Measurements from ENCODE around the gene MRC1. TPM values are rescaled to one million over a fixed set of nuclear protein-coding genes. Genes with fewer than 3 reads are reported as not detected.

The MRC1 gene
- total and polyA plus RNA-seq, 3 donors from 2014 or later: 17.3 to 29.5 (median 20.4) TPM

GRCh38 chr10:17781856-17782255, 27.3 kb upstream of the MRC1 start:
- TF ChIP-seq CTCF (IDR thresholded peaks at IDR 0.05) (no peak), POLR2A (IDR thresholded peaks at IDR 0.05) (no peak)
- WGBS, 2 donors: 75 to 94% methylated on average over 2 of the region's 2 CpGs

GRCh38 chr10:17782921-17783665, 26.1 kb upstream of the MRC1 start:
- H3K4me3 ChIP-seq: no peak overlapping the region
- H3K4me1 ChIP-seq: no peaks in the 10 kb centered on the region
- intact Hi-C loops (cut with DNase I; ENCODE audit: low total_unique reads): no loop called here
- H3K36me3 ChIP-seq (ENCODE audit: low read depth, missing control alignments): no peaks in the 10 kb centered on the region
- 55 to 56% methylated on average over 16 of the region's 16 CpGs for WGBS, 2 donors
- no peak for TF ChIP-seq POLR2A (IDR thresholded peaks at IDR 0.05)
- no peak for TF ChIP-seq CTCF (IDR thresholded peaks at IDR 0.05)
- no peak for DNase-seq
- H3K27ac ChIP-seq: no peak overlapping the region
- H3K9me3 ChIP-seq: no peaks in the 10 kb centered on the region
- H3K27me3 ChIP-seq: no peaks in the 10 kb centered on the region

More at GRCh38 chr10:17781856-17782255, 27.3 kb upstream of the MRC1 start:
- H3K4me3 ChIP-seq: no peak overlapping the region
- H3K9me3 ChIP-seq: no peaks in the 10 kb centered on the region
- no peak for DNase-seq
- H3K36me3 ChIP-seq (ENCODE audit: low read depth, missing control alignments): no peaks in the 10 kb centered on the region
- no peaks in the 10 kb centered on the region for H3K4me1 ChIP-seq
- H3K27ac ChIP-seq: no peak overlapping the region
- H3K27me3 ChIP-seq: no peaks in the 10 kb centered on the region
- intact Hi-C loops (cut with DNase I; ENCODE audit: low total_unique reads): no loop called here

- H3K27ac ChIP-seq: no peak overlapping the region
- intact Hi-C loops (cut with DNase I; ENCODE audit: low total_unique reads): no loop called here
- no peak for TF ChIP-seq POLR2A (IDR thresholded peaks at IDR 0.05)
These were observed 25.4 kb upstream of the MRC1 start for GRCh38 chr10:17783751-17784150.

GRCh38 chr10:17784688-17785087, 24.5 kb upstream of the MRC1 start:
- H3K4me1 ChIP-seq: no peaks in the 10 kb centered on the region
- 77 to 80% methylated on average over 3 of the region's 3 CpGs for WGBS, 2 donors
- no peak overlapping the region for H3K27ac ChIP-seq
- no peak for DNase-seq
- no peak overlapping the region for H3K4me3 ChIP-seq
- intact Hi-C loops (cut with DNase I; ENCODE audit: low total_unique reads): no loop called here
- H3K36me3 ChIP-seq (ENCODE audit: low read depth, missing control alignments): no peaks in the 10 kb centered on the region
- no peaks in the 10 kb centered on the region for H3K27me3 ChIP-seq
- H3K9me3 ChIP-seq: no peaks in the 10 kb centered on the region
- TF ChIP-seq CTCF (IDR thresholded peaks at IDR 0.05): no peak
- no peak for TF ChIP-seq POLR2A (IDR thresholded peaks at IDR 0.05)

More at GRCh38 chr10:17783751-17784150, 25.4 kb upstream of the MRC1 start:
- H3K9me3 ChIP-seq: no peaks in the 10 kb centered on the region
- no peaks in the 10 kb centered on the region for H3K36me3 ChIP-seq (ENCODE audit: low read depth, missing control alignments)
- WGBS, 2 donors: 60 to 65% methylated on average over 1 of the region's 1 CpG
- no peak for DNase-seq
- no peak overlapping the region for H3K4me3 ChIP-seq
- H3K27me3 ChIP-seq: no peaks in the 10 kb centered on the region
- H3K4me1 ChIP-seq: no peaks in the 10 kb centered on the region

GRCh38 chr10:17785276-17785930, 23.7 kb upstream of the MRC1 start:
- H3K36me3 ChIP-seq (ENCODE audit: low read depth, missing control alignments): no peaks in the 10 kb centered on the region
- TF ChIP-seq POLR2A (IDR thresholded peaks at IDR 0.05) (no peak), CTCF (IDR thresholded peaks at IDR 0.05) (no peak)
- no peaks in the 10 kb centered on the region for H3K9me3 ChIP-seq
- no peak overlapping the region for H3K27ac ChIP-seq
- intact Hi-C loops (cut with DNase I; ENCODE audit: low total_unique reads): no loop called here
- no peaks in the 10 kb centered on the region for H3K27me3 ChIP-seq
- no peaks in the 10 kb centered on the region for H3K4me1 ChIP-seq
- 64 to 65% methylated on average over 5 of the region's 5 CpGs for WGBS, 2 donors
- DNase-seq: no peak
- no peak overlapping the region for H3K4me3 ChIP-seq

All from testis (tissue), 3 donors.